ENCODE data around the gene FRAT1. TPM values are rescaled to one million over a fixed set of nuclear protein-coding genes. Genes with fewer than 3 reads are reported as not detected.
A peak's percentile ranks its signal among the peaks of the same experiment; 100 is the strongest.

FRAT1 gene
- total and polyA plus RNA-seq, 2 donors (not counting 1 experiment from before 2014, with no cell fraction given): 5.1 to 25.3 TPM

DNA sequence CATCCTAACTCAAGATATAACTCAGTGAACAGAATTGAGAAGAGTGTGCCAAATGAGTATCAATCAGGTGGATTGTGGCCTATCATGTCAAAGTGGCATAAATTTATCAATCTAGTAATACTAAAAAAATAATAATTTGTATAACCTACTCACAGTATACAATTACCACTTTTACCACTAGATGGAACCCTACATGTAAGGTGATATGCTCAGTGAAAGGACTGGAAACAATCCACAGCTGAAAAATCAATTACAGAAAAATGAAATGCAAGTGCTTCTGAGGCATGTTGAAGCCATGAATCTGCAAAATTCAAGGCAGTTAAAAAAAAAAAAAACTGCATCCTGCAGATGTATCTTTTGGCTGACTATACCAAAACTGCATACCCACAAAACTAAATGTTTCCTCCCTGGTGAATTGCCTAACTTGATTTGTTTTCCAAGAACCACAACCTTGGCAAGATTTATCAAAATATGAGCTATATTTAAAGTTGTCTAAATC lies 40.5 kb upstream of the FRAT1 start:
- TF ChIP-seq EZH2 (IDR thresholded peaks at IDR 0.05; ENCODE audit: borderline replicate concordance, insufficient read depth, low read depth, low read length, poor library complexity, severe bottlenecking) (no peak), CTCF (IDR thresholded peaks at IDR 0.05) (peak; percentile 82)
- peaks cover 64% of the 10 kb centered on the region for H3K79me2 ChIP-seq (ENCODE audit: control insufficient read depth, insufficient read depth, low read length)
- no peak overlapping the region for H3K9ac ChIP-seq (ENCODE audit: low read length)
- no peaks in the 10 kb centered on the region for H3K27me3 ChIP-seq (replicated peaks in 1 of 4; ENCODE audit: control extremely low read depth in 1 of 4, control insufficient read depth in 3 of 4, insufficient read depth in 4 of 4, low read length in 3 of 4)
- H3K4me3 ChIP-seq (ENCODE audit: control extremely low read depth in 1 of 5, extremely low read depth in 1 of 5, insufficient read depth in 1 of 5, low read depth in 2 of 5, low read length in 4 of 5): no peak overlapping the region
- POLR2A ChIA-PET: no interaction called here
- CTCF ChIA-PET: interaction anchor here (0.7 to 3.6 kb wide), 39 partner anchors 9 to 275 kb away, joined by 3 to 55 read pairs (median 5); partner anchors contain the start of genes ARHGAP19, FRAT1 and RRP12
- H4K20me1 ChIP-seq (ENCODE audit: control insufficient read depth, insufficient read depth, low read length, poor library complexity, severe bottlenecking): peaks cover 11% of the 10 kb centered on the region
- H3K4me3 Mint-ChIP-seq: no peak overlapping the region
- H3K9me3 Mint-ChIP-seq (ENCODE audit: insufficient read depth): no peaks in the 10 kb centered on the region
- no peak overlapping the region for H3K4me2 ChIP-seq (replicated peaks; ENCODE audit: low read depth, low read length, poor library complexity, severe bottlenecking)
- peaks cover 23% of the 10 kb centered on the region for H3K4me1 Mint-ChIP-seq
- no peaks in the 10 kb centered on the region for H3K9me3 ChIP-seq (ENCODE audit: control extremely low read depth in 1 of 3, control insufficient read depth in 2 of 3, insufficient read depth in 1 of 3, low read length in 2 of 3)
- H3K36me3 ChIP-seq (replicated peaks in 1 of 2; ENCODE audit: control extremely low read depth in 1 of 2, control insufficient read depth in 1 of 2, extremely low read depth in 1 of 2, insufficient read depth in 2 of 2, low read length in 1 of 2): no peaks in the 10 kb centered on the region
- DNase-seq: peak; percentile 63
- H3K27ac ChIP-seq (ENCODE audit: low read length in 2 of 2): no peak overlapping the region
- peak; percentile 60 for ATAC-seq (ENCODE audit: low read depth)
- intact Hi-C loops (cut with micrococcal nuclease): loop anchor here (2.0 kb wide), 3 partner anchors 40 to 274 kb away; partner anchors contain the start of gene FRAT1
- no peaks in the 10 kb centered on the region for H3K27me3 Mint-ChIP-seq
- no peak overlapping the region for H3K27ac Mint-ChIP-seq
- peaks cover 13 to 14% of the 10 kb centered on the region in 2 donors for H3K4me1 ChIP-seq (ENCODE audit: control insufficient read depth in 2 of 2, insufficient read depth in 2 of 2, low read length in 2 of 2)
- no peak overlapping the region for H2AFZ ChIP-seq (ENCODE audit: insufficient read depth, low read depth, low read length, poor library complexity, severe bottlenecking)

GRCh38 chr10:97279121-97279815 lies 39.8 kb upstream of the FRAT1 start:
- H3K4me3 ChIP-seq (ENCODE audit: control extremely low read depth in 1 of 5, extremely low read depth in 1 of 5, insufficient read depth in 1 of 5, low read depth in 2 of 5, low read length in 4 of 5): no peak overlapping the region
- no peak overlapping the region for H2AFZ ChIP-seq (ENCODE audit: insufficient read depth, low read depth, low read length, poor library complexity, severe bottlenecking)
- no peak for ATAC-seq (ENCODE audit: low read depth)
- H3K9ac ChIP-seq (ENCODE audit: low read length): no peak overlapping the region
- Mint-ChIP-seq H3K4me3 (no peak overlapping the region), H3K27ac (peak overlapping the region; percentile 72), H3K4me1 (peaks cover 23% of the 10 kb centered on the region), H3K27me3 (no peaks in the 10 kb centered on the region), H3K9me3 (ENCODE audit: insufficient read depth) (no peaks in the 10 kb centered on the region)
- H3K27me3 ChIP-seq (replicated peaks in 1 of 4; ENCODE audit: control extremely low read depth in 1 of 4, control insufficient read depth in 3 of 4, insufficient read depth in 4 of 4, low read length in 3 of 4): no peaks in the 10 kb centered on the region
- intact Hi-C loops (cut with micrococcal nuclease): loop anchor here (2.0 kb wide), 3 partner anchors 40 to 274 kb away; partner anchors contain the start of gene FRAT1
- peaks cover 11% of the 10 kb centered on the region for H4K20me1 ChIP-seq (ENCODE audit: control insufficient read depth, insufficient read depth, low read length, poor library complexity, severe bottlenecking)
- peaks cover 61% of the 10 kb centered on the region for H3K79me2 ChIP-seq (ENCODE audit: control insufficient read depth, insufficient read depth, low read length)
- POLR2A ChIA-PET: no interaction called here
- H3K36me3 ChIP-seq (replicated peaks in 1 of 2; ENCODE audit: control extremely low read depth in 1 of 2, control insufficient read depth in 1 of 2, extremely low read depth in 1 of 2, insufficient read depth in 2 of 2, low read length in 1 of 2): no peaks in the 10 kb centered on the region
- no peak overlapping the region for H3K27ac ChIP-seq (ENCODE audit: low read length in 2 of 2)
- TF ChIP-seq CTCF (IDR thresholded peaks at IDR 0.05): no peak
- no peak for TF ChIP-seq EZH2 (IDR thresholded peaks at IDR 0.05; ENCODE audit: borderline replicate concordance, insufficient read depth, low read depth, low read length, poor library complexity, severe bottlenecking)
- no peak for DNase-seq
- peaks cover 13 to 14% of the 10 kb centered on the region in 2 donors for H3K4me1 ChIP-seq (ENCODE audit: control insufficient read depth in 2 of 2, insufficient read depth in 2 of 2, low read length in 2 of 2)
- H3K9me3 ChIP-seq (ENCODE audit: control extremely low read depth in 1 of 3, control insufficient read depth in 2 of 3, insufficient read depth in 1 of 3, low read length in 2 of 3): no peaks in the 10 kb centered on the region
- no peak overlapping the region for H3K4me2 ChIP-seq (replicated peaks; ENCODE audit: low read depth, low read length, poor library complexity, severe bottlenecking)
- WGBS (ENCODE audit: insufficient coverage): 88% methylated on average over 6 of the region's 9 CpGs
- CTCF ChIA-PET: interaction anchor here (0.7 to 3.6 kb wide), 37 partner anchors 9 to 275 kb away, joined by 3 to 55 read pairs (median 5); partner anchors contain the start of genes ARHGAP19, FRAT1 and RRP12
